ENCODE data around the gene KDM4C.

DNA sequence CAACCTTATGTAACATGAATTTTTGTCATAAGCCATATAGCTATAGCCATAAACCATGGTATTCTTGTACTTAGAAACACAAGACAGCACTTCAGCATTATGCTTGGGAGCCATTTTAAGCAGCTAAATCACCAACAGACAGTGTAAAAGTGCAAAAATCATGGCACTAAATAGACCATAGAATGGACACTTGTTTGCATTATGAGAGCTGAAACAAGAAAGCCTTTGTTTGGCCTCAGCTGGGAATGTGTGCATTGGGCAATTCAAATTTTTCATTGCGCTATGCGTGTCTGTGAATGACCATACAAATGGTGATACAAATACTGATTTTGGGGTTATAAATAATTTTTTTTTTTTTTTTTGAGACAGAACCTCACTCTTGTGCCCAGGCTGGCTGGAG is 23.7 kb downstream of the KDM4C start:
- TF ChIP-seq, protein P1, sequence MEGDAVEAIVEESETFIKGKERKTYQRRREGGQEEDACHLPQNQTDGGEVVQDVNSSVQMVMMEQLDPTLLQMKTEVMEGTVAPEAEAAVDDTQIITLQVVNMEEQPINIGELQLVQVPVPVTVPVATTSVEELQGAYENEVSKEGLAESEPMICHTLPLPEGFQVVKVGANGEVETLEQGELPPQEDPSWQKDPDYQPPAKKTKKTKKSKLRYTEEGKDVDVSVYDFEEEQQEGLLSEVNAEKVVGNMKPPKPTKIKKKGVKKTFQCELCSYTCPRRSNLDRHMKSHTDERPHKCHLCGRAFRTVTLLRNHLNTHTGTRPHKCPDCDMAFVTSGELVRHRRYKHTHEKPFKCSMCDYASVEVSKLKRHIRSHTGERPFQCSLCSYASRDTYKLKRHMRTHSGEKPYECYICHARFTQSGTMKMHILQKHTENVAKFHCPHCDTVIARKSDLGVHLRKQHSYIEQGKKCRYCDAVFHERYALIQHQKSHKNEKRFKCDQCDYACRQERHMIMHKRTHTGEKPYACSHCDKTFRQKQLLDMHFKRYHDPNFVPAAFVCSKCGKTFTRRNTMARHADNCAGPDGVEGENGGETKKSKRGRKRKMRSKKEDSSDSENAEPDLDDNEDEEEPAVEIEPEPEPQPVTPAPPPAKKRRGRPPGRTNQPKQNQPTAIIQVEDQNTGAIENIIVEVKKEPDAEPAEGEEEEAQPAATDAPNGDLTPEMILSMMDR (IDR thresholded peaks at IDR 0.05; ENCODE audit: insufficient read depth, low read depth, low read length), result no peak
- TF ChIP-seq EZH2 (IDR thresholded peaks at IDR 0.05; ENCODE audit: insufficient read depth, low read length), result no peak
